WTC11 (cell line): ENCODE data around the gene SIGLEC14. TPM values are rescaled to one million over a fixed set of nuclear protein-coding genes. Genes with fewer than 3 reads are reported as not detected.

ENCODE experiments used
- ATAC-seq: fragments of 200-7000 bp; cut with Tn5 transposase; 2 replicates; pipeline ENCODE4 v1.10.0; 2021; ENCODE audit warnings: mild to moderate bottlenecking, moderate library complexity
- CTCF ChIA-PET: fragments of 300-600 bp; sonication (Branson Sonifier 250); formaldehyde crosslinking; loops from one replicate; lab custom pipeline; 2021; ENCODE audit warnings: antibody characterized with exemption; lab: Charles Lee
- POLR2A ChIA-PET: fragments of 350-600 bp; sonication (Branson Sonifier 250); formaldehyde crosslinking; loops from one replicate; lab custom pipeline; 2021; ENCODE audit warnings: antibody characterized with exemption; lab: Charles Lee
- DNase-seq: peaks from one replicate; pipeline ENCODE4 v3.0.0; 2021; ENCODE audit warnings: low spot score
- H3K27ac Mint-ChIP-seq: 2 replicates; pipeline ENCODE4 v1.8.0; 2021; ENCODE audit warnings: mixed read lengths
- H3K27me3 Mint-ChIP-seq: 2 replicates; pipeline ENCODE4 v1.8.0; 2021; ENCODE audit warnings: low read depth, mild to moderate bottlenecking, moderate library complexity, mixed read lengths
- H3K36me3 Mint-ChIP-seq: 2 replicates; pipeline ENCODE4 v1.8.0; 2021; ENCODE audit warnings: mixed read lengths
- H3K4me1 Mint-ChIP-seq: 2 replicates; pipeline ENCODE4 v1.8.0; 2022; ENCODE audit warnings: mixed read lengths
- H3K4me3 Mint-ChIP-seq: 2 replicates; pipeline ENCODE4 v1.8.0; 2021; ENCODE audit warnings: mild to moderate bottlenecking, moderate library complexity, mixed read lengths
- H3K9me3 Mint-ChIP-seq: 2 replicates; pipeline ENCODE4 v1.8.0; 2021; ENCODE audit warnings: mixed read lengths
- CBFB ChIP-seq: sonication (generic); formaldehyde crosslinking; IDR thresholded peaks from 2 replicates; pipeline ENCODE4 v1.8.1; 2022; ENCODE audit warnings: mild to moderate bottlenecking, low read depth, missing genetic modification reagents
- CTCF ChIP-seq: fragments of 200-600 bp; IDR thresholded peaks from 2 replicates; pipeline ENCODE4 v1.8.0; 2022; ENCODE audit warnings: antibody characterized with exemption
- ETV6 ChIP-seq: sonication (generic); formaldehyde crosslinking; IDR thresholded peaks from 2 replicates; pipeline ENCODE4 v1.8.1; 2022; ENCODE audit warnings: mild to moderate bottlenecking, missing genetic modification reagents
- FOXP1 ChIP-seq: sonication (generic); formaldehyde crosslinking; IDR thresholded peaks from 2 replicates; pipeline ENCODE4 v1.8.0; 2022; ENCODE audit warnings: missing genetic modification reagents, mild to moderate bottlenecking, moderate library complexity, borderline replicate concordance
- JAZF1 ChIP-seq: fragments of 250-450 bp; sonication (Bioruptor Pico); IDR thresholded peaks from 2 replicates; pipeline ENCODE4 v1.9.0; 2021; ENCODE audit warnings: moderate library complexity, mild to moderate bottlenecking, inconsistent platforms
- JUN ChIP-seq: sonication (generic); formaldehyde crosslinking; IDR thresholded peaks from 2 replicates; pipeline ENCODE4 v1.8.0; 2023; ENCODE audit warnings: mild to moderate bottlenecking, missing genetic modification reagents
- MXD4 ChIP-seq: fragments of 250-450 bp; sonication (Bioruptor Pico); IDR thresholded peaks from 2 replicates; pipeline ENCODE4 v1.8.0; 2021; ENCODE audit warnings: mild to moderate bottlenecking, moderate library complexity, borderline replicate concordance
- NR2C2 ChIP-seq: sonication (generic); formaldehyde crosslinking; IDR thresholded peaks from 2 replicates; pipeline ENCODE4 v1.8.0; 2022; ENCODE audit warnings: mild to moderate bottlenecking, missing genetic modification reagents
- PREB ChIP-seq: sonication (generic); formaldehyde crosslinking; IDR thresholded peaks from 2 replicates; pipeline ENCODE4 v1.8.1; 2022; ENCODE audit warnings: mild to moderate bottlenecking, missing genetic modification reagents, moderate library complexity, borderline replicate concordance
- TEAD4 ChIP-seq: sonication (generic); formaldehyde crosslinking; IDR thresholded peaks from 2 replicates; pipeline ENCODE4 v1.8.0; 2022; ENCODE audit warnings: mild to moderate bottlenecking, missing genetic modification reagents
- USF1 ChIP-seq: sonication (generic); formaldehyde crosslinking; IDR thresholded peaks from 2 replicates; pipeline ENCODE4 v1.8.0; 2022; ENCODE audit warnings: mild to moderate bottlenecking, missing genetic modification reagents
- USF2 ChIP-seq: sonication (generic); formaldehyde crosslinking; IDR thresholded peaks from 2 replicates; pipeline ENCODE4 v1.8.1; 2023; ENCODE audit warnings: mild to moderate bottlenecking, missing genetic modification reagents, moderate library complexity
- ZBTB43 ChIP-seq: sonication (generic); formaldehyde crosslinking; IDR thresholded peaks from 2 replicates; pipeline ENCODE4 v1.8.1; 2023; ENCODE audit warnings: mild to moderate bottlenecking, missing genetic modification reagents
- ZNF423 ChIP-seq: fragments of 250-450 bp; sonication (Bioruptor Pico); IDR thresholded peaks from 2 replicates; pipeline ENCODE4 v2.1.2; 2022; ENCODE audit warnings: mild to moderate bottlenecking, moderate library complexity
- ZNF425 ChIP-seq: fragments of 250-450 bp; sonication (Bioruptor Pico); conservative IDR thresholded peaks from 2 replicates; pipeline ENCODE4 v1.9.0; 2021; ENCODE audit warnings: mild to moderate bottlenecking
- total RNA-seq: library from RNA; stranded (reverse); gene quantifications from 3 replicates; pipeline ENCODE4 v1.2.3, GENCODE V29; 2021

SIGLEC14 gene
- total RNA-seq, 1 experiment from 2014 or later, result not detected

- TF ChIP-seq PREB (CRISPR knock-in tag) (peak; percentile 90; the same call in 1 of the 2 replicates), USF2 (CRISPR knock-in tag) (no peak), CTCF (peak; percentile 80), CBFB (CRISPR knock-in tag) (no peak), JUN (CRISPR knock-in tag) (peak; percentile 92; the same call in 1 of the 2 replicates), FOXP1 (CRISPR knock-in tag) (peak; percentile 95), ETV6 (CRISPR knock-in tag) (peak; percentile 92), JAZF1 (CRISPR knock-in tag) (no peak), USF1 (CRISPR knock-in tag) (peak; percentile 77; the same call in 1 of the 2 replicates), MXD4 (CRISPR knock-in tag) (no peak), NR2C2 (CRISPR knock-in tag) (peak; percentile 63), ZBTB43 (peak; percentile 66; the same call in 1 of the 2 replicates)
Measured at GRCh38 chr19:51607920-51608562, 38.6 kb downstream of the SIGLEC14 start (continued).

- H3K4me3 Mint-ChIP-seq, result no peak overlapping the region
- CTCF ChIA-PET, result interaction anchor here (1.1 to 2.8 kb wide), 5 partner anchors 42 to 186 kb away, joined by 3 to 25 read pairs (median 10); no protein-coding TSS in a partner anchor
- POLR2A ChIA-PET, result no interaction called here
- peaks cover 66% of the 10 kb centered on the region for H3K27me3 Mint-ChIP-seq
- no peak for DNase-seq
- H3K9me3 Mint-ChIP-seq, result no peaks in the 10 kb centered on the region
- TF ChIP-seq TEAD4 (CRISPR knock-in tag), result no peak
- ATAC-seq, result no peak
- peaks cover 4% of the 10 kb centered on the region; the same call in 1 of the 2 replicates for H3K4me1 Mint-ChIP-seq
- no peaks in the 10 kb centered on the region for H3K36me3 Mint-ChIP-seq
- no peak overlapping the region for H3K27ac Mint-ChIP-seq
Measured at GRCh38 chr19:51607077-51607476, 39.5 kb downstream of the SIGLEC14 start.

GRCh38 chr19:51602189-51602854, 44.3 kb downstream of the SIGLEC14 start:
- ChIA-PET CTCF (interaction anchor here (0.6 to 2.8 kb wide), 4 partner anchors 14 to 181 kb away, joined by 3 to 16 read pairs (median 6); no protein-coding TSS in a partner anchor), POLR2A (no interaction called here)
- Mint-ChIP-seq H3K4me3 (peak overlapping the region; percentile 41), H3K27me3 (peaks cover 69% of the 10 kb centered on the region), H3K36me3 (no peaks in the 10 kb centered on the region), H3K27ac (no peak overlapping the region), H3K9me3 (no peaks in the 10 kb centered on the region), H3K4me1 (peaks cover 4% of the 10 kb centered on the region; the same call in 1 of the 2 replicates)
- no peak for DNase-seq
- TF ChIP-seq ZNF423 (CRISPR knock-in tag), result no peak
- TF ChIP-seq ZNF425 (CRISPR knock-in tag), result no peak
- ATAC-seq, result no peak
